ENCODE measurements around the gene LRIF1.
"Not testable (repeated sequence)": the region's sequence is repeated elsewhere in the genome, so short reads cannot be mapped to it uniquely, and the experiment has no call there.

Gene LRIF1

DNA sequence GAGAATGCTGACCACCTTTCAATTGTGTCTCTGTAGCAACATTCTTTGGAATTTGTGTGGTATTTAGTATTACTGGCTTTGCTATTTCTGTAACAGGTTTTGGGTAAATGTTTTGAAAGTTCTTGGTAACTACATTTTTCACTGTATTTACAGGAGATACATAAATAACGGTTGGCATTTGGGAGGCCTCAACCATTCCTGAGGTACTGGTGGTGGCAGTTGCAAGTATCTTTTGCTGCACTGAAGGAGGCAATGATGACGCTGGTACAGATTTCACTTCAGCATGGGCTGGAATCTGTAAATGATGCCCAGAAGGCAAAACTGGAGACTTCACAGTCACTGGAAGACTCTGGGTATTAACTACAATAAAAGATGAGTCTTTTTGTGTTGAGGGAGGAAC, 11.7 kb downstream of the LRIF1 start:
- DNase-seq (ENCODE audit: low read depth in 1 of 2, low spot score in 1 of 2), result no peak

DNA sequence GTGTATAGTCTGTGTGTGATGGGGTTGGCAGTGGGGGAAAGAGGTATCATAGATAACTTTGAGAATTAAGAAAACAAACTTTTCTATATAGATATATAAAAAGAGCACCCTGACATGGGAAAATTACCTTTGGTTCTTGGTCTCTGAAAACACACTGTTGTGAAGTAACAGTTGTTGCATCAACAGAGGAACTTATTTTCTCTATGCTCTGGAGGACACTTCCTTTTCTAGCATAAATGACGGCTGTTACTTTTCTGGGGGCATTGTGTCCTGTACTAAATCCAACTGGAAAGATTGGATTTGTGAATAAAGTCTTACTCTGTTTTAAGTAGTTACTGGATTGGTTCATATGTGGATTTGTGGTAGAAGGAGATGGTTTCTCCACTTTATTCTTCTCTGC, 12.6 kb downstream of the LRIF1 start:
- no peak for DNase-seq (ENCODE audit: low read depth in 1 of 2, low spot score in 1 of 2)

DNA sequence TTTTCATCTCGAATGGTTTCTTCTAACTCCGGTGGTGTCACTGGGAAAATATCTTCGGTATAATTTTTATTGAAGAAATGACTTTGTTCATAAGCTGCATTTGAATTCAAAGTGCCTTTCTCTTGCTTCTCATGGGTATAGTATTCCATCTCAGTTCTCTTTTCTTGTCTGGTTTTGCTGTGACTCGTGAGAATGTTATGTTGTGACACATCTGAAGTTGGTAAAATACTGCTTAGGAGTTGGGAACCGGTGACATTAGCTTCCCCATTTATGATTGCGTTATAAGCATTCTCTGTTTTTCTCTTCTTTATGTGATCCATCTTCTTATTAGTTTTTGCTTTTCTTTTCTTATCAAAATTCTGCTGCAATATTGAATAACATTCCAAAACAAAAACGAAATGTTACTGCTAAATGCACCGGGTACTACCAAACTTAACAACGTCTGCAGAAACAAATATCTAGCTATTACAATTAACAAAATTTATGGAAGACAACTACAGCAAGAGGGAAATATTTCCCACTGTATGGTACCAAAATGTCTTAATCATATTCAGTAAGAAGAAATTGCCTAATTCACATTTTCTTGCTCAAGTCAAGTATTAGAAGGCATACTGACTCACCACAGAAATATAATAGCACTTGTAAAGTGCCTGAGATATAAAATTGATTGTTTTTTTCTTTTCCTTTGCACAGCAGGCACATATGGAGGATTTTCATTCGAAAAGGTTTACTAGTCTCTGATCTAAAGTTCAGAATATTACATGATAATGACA, 15.5 kb downstream of the LRIF1 start:
- DNase-seq (ENCODE audit: low read depth in 1 of 2, low spot score in 1 of 2), result no peak

DNA sequence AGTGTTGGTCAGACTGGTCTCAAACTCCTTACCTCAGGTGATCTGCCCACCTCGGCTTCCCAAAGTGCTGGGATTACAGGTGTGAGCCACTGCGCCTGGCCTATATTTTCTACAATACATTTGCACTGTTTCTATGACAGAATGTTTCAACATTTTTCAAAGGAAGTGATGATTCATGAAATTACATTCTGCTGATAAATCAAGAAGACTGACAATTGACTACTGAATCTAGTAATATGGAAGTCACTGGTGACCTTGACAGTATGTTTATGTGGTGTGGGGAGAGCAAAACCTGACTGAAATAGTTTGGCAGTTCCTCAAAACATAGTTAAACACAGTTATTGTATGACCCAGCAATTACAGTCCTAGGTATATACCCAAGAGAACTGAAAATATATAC, 18.1 kb downstream of the LRIF1 start:
- DNase-seq (ENCODE audit: low read depth in 1 of 2, low spot score in 1 of 2), result no peak

DNA sequence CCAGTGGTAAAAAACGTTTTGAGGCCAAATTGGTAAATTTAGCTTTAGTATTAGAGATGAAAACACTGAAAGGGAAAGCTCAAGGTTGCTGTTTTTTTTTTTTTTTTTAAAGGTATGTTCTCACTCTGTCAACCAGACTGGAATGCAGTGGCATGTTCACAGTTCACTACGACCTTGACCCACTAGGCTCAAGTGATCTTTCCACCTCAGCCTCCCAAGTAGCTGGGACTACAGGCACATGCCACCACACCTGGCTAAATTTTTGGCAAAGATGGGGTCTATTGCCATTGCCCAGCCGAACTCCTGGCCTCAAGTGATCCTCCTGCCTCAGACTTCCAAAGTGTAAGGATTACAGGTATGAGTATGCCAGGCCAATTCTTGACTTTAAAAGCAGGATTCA, 18.9 kb downstream of the LRIF1 start:
- DNase-seq (ENCODE audit: low read depth in 1 of 2, low spot score in 1 of 2), result no peak

DNA sequence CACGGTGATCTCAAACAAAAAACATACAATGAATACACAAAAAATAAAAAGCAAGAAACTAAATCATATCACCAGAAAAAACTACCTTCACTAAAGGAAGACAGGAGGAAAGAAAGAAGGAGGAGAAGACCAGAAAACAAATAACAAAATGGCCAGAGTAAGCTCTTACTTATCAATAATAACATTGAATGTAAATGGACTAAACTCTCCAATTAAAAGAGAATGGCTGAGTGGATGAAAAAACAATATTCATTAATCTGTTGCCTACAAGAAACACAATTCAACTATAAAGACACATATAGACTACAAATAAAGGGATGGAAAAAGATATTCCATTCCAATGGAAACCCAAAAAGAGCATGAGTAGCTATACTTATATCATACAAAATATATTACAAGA, 27.2 kb downstream of the LRIF1 start:
- DNase-seq (ENCODE audit: low read depth in 1 of 2, low spot score in 1 of 2), result no peak

DNA sequence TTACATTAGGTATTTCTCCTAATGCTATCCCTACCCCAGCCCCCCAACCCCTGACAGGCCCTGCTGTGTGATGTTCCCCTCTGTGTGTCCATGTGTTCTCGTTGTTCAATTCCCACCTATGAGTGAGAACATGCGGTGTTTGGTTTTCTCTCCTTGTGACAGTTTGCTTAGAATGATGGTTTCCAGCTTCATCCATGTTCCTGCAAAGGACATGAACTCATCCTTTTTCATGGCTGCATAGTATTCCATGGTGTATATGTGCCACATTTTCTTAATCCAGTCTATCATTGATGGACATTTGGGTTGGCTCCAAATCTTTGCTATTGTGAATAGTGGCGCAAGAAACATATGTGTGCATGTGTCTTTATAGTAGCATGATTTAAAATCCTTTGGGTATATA, 32.6 kb downstream of the LRIF1 start:
- DNase-seq (ENCODE audit: low read depth in 1 of 2, low spot score in 1 of 2), result not testable (repeated sequence)

DNA sequence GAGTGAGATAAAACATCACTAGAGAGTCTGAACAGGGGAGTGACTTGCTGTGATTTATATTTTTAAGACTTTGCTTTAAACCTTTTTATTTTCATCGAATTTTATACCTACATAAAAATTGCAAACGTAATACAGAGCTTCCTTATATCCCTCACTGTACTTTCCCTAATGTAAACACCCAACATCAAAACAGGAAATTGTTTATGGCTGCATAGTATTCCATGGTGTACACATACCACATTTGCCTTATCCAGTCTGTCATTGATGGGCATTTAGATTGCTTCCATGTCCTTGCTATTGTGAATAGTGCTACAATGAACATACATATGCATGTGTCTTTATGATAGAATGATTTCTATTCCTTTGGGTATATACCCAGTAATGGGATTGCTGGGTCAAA, 34.8 kb downstream of the LRIF1 start:
- DNase-seq (ENCODE audit: low read depth in 1 of 2, low spot score in 1 of 2), result no peak

DNA sequence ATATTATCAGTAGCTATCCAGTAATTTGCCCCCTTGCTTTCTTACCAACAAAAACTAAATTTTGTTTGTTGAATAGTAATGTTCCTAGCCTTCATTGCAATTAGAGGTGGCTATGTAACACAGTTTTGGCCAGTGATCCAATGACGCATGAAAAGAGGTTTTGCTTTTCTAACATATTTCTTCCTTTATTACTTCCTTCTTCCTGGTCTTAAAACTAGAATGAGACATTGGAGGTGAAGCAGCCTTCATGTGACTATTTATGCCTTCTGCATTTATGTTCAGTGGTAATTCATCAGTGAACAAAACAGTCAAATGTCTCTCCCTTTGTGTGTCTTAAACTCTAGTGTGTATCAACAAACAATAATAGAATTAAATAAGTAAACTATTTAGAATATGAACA, 35.5 kb downstream of the LRIF1 start:
- DNase-seq (ENCODE audit: low read depth in 1 of 2, low spot score in 1 of 2), result no peak

DNA sequence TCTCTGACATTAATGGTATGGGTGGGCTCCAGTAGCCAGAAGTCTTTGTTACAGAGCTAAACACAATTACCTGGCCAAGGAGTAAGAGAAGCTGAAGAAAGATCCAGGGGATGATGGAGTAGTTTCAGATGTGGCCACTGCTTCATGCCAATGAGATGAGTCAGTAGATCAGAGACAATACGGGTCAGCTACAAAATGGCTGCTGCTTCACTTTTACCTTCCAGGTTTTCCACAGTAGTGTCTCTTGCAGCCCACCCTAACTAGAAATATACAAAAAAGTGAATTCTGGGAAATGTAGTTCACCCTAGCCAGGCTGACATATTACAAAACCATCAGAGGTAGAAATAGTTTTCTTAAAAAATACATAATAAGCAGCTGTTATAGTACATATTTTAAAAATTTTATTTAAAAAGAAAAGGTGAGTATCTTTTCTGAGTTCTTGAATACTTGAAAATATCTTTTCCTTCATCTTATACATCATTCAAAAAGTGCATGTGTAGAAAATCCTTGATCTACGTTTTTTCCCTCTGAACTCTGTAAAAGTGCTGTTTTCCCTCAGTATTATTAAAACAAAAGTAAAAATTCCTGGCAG, 36.1 kb downstream of the LRIF1 start:
- DNase-seq (ENCODE audit: low read depth in 1 of 2, low spot score in 1 of 2), result no peak

DNA sequence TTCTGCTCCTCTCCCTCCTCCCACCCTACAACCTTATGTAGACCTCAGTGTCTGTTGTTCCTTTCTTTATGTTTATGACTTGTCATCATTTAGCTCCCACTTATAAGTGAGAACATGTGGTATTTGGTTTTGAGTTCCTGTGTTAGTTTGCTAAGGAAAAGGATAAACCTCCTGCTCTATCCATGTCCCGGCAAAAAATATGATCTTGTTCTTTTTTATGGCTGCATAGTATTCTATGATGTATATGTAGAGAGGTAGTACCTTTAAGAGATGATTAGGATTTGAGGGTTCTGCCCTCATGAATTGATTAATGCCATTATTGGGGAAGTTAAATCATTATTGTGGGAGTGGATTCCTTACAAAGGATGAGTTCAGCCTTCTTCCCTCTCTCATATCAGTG, 41.8 kb downstream of the LRIF1 start:
- DNase-seq (ENCODE audit: low read depth in 1 of 2, low spot score in 1 of 2), result no peak

DNA sequence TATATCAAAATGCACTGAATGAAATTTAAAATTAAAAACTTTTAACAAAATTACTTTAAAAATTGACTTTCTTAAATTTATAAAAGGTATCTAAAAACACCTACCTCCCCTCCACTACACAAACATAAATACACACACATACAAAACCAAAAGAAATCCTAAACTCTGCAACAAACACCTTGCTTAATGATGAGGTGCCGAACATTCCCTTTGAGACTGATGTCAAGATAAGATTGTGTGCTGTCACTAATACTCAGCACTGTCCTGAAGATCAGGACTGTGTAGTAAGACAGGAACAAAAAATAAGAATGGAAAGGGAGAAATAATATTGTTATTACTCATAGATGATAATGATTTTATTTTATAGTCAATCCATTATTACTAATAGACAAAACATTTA, 45.7 kb downstream of the LRIF1 start:
- no peak for DNase-seq (ENCODE audit: low read depth in 1 of 2, low spot score in 1 of 2)

DNA sequence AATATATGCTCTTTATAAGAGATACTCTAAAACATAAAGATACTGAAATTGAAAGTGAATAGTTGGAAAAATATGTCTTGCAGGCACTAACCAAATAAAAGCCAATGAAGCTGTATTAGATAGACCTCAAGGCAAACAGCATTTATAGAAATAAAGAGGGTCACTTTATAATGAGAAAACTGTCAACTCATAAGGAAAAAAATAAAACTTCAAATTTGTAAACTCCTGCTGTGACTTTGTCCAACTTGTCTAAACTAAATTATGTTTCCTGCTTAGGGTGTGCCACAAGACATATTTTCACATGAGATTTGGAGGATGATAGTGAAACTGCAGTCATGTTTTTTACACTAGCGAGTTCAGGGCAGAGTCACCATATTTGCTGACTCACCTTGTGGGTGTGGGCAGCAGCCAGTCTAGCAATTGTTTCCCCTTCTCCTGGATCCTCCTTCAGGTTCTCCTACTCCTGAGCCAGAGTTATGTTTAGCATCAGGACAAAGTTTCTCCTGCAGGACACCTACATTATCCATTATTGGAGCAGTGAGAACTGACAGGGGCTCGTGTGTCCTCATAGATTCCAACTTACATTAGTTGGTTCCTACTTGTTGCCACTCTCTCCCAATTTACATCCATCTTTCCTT, 46.9 kb downstream of the LRIF1 start:
- no peak for DNase-seq (ENCODE audit: low read depth in 1 of 2, low spot score in 1 of 2)

DNA sequence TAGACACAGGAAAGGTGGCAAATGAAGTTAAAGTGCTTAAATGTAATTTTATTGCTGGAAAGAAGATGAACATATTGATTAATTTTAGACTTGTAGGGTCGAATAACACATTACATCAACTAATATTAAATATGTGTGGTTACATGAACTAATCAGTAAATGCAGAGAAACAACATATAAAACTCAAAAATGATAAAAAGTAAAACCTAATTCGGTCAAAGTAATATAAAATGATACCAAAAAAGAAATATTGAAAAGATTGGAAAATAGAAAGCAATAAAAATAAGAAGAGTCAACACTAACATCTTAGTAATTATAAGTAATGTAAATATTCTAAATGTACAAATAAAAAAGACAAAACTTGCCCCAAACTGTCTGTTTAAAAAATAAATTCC, 47.5 kb downstream of the LRIF1 start:
- DNase-seq (ENCODE audit: low read depth in 1 of 2, low spot score in 1 of 2), result no peak

DNA sequence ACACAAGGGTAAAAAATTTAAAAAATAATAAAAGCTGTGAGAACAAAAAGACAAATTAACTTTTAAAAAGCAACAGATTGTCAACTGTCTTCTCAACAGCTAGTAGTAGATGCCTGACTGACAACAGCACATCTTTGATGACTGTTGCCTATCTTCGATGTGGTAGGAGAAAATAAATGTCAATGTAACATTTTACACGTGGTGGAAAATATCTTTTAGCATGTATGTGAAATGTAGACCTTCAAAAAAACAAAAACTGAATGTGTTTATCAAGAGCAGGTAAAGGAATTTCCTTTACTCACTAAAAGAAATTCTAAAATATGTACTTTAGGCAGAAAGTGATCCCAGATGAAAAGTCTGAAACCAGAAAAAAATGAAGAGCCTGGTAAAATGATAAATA, 47.9 kb downstream of the LRIF1 start:
- DNase-seq (ENCODE audit: low read depth in 1 of 2, low spot score in 1 of 2), result no peak

DNA sequence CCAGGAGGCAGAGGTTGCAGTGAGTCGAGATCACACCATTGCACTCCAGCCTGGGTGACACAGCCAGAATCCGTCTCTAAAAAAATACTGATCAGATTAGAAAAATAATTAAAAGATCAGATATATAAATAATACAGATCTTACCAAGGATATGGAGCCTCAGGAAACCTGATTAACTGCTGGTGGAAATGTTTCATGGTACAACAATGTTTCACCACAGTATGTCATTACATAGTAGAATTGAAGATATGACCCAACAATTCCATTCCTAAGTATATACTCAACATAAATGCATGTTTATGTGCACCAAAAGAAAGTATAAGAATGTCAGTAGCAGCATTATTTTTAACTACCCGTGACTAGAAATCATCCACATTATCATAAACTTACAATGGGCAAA, 49.0 kb downstream of the LRIF1 start:
- no peak for DNase-seq (ENCODE audit: low read depth in 1 of 2, low spot score in 1 of 2)

DNA sequence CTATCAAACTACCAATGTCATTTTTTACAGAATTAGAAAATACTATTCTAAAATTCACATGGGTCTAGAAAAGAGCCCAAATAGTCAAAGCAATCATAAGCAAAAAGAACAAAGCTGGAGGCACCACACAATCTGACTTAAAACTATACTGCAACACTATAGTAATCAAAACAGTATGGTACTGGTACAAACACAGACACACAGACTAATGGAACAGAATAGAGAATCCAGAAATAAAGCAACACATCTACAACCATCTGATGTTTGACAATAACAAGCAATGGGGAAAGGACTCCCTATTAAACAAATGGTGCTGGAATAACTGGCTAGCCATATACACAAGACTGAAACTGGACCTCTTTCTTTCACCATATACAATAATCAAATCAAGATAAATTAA, 50.9 kb downstream of the LRIF1 start:
- no peak for DNase-seq (ENCODE audit: low read depth in 1 of 2, low spot score in 1 of 2)

DNA sequence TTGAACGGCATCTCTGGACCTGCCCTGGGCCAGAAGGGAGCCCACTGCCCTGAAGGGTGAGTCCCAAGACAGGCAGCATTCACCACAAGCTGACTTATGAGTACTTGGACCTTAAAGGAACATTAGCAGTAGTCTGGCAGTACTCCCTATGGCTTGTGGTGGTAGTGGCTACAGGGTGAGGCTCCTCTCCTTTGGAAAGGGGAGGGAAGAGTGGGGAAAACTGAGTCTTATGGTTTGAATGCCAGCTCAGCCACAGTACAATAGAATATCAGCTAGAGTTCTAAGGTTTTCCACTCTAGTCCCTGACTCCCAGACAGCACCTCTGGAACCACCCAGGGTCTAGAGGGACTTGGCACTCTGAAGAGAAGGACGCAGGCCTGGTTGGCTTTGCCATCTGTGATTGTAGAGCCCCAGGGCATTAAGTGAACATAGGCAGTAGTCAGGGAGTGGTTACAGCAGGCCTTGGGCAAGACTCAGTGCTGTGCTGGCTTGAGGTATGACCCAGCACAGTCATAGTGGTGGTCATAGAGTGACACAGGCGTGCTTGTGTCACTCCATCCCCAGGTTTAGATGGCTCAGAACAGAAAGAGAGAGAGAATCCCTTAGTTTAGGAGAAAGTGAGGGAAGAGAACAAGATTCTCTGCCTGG, 59.7 kb downstream of the LRIF1 start:
- no peak for DNase-seq (ENCODE audit: low read depth in 1 of 2, low spot score in 1 of 2)

DNA sequence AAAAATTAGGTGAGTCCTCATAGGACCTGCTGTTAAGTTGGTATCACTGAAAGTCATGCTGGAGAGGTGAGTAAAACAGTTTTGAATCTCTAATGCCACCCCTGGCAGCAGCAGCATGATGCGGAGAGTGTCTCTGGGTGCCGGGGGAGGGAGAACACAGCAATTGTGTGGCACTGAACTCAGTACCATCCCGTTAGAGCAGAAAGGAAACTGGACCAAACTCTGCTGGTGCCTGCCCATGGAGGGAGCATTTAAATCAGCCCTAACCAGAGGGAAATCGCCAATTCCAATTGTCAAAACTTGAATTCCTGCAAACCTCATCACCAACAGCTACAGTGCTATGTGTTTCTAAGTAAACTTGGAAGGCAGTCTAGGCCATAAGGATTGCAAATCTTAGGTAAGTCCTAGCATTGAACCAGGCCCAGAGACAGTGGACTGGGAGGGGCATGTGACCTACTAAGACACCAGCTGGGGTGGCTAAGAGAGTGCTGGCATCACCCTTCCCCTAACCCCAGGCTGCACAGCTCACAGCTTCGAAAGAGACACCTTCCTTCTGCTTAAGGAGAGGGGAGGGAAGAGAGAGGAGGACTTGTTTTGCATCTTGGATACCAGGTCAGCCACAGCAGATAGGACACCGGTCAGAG, 60.8 kb downstream of the LRIF1 start:
- DNase-seq (ENCODE audit: low read depth in 1 of 2, low spot score in 1 of 2), result no peak

DNA sequence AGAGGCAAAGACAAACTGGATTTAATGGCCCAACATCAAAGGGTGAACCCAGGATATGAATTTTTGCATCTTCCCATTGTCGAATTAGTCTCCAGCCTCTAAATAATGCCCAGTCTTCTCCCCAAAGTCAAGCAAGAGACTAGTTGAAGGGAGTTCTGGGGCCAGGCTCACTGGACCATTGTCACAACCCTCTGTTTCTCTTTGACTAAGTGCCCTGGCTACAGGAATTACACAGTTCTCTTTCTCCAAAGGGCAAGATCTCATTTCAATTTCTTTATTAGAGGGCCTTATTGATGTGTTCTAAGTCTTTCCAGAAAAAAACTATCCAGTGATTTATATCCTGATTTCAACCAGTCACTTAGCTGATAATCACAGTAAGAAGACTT, 64.3 kb downstream of the LRIF1 start:
- no peak for DNase-seq (ENCODE audit: low read depth in 1 of 2, low spot score in 1 of 2)

DNA sequence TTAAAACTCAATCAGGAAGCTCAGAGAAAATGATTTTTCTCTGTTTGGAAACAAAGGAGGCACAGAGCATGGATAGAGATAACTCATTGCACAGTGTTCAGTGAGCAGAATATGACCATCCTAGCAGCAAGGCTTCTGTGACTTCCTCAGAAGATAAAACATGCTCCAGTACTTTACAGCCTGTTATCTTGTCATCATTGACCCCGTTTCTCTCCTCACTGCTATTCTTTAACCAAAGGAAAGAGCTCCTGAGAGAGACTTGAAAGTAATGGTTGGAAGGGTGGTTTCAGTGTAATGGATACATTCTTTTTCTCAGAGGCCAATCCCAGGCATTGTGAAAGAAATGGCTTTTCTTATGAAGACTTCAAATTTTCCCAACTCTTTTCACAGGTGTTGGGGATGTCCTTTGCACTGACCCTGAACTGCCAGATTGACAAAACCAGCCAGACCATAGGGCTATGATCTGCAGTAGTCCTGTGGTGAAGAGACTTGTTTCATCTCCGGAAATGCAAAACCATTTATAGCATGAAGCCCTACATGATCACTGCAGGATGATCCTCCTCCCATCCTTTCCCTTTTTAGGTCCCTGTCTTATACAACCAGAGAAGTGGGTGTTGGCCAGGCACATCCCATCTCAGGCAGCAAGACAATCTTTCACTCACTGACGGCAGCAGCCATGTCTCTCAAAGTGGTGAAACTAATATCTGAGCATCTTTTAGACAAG, 64.8 kb downstream of the LRIF1 start:
- no peak for DNase-seq (ENCODE audit: low read depth in 1 of 2, low spot score in 1 of 2)
